ENCODE data around the gene H6PD. TPM values are rescaled to one million over a fixed set of nuclear protein-coding genes. Genes with fewer than 3 reads are reported as not detected.

H6PD gene
- total RNA-seq, 1 donor from 2014 or later: 17.1 TPM

DNA sequence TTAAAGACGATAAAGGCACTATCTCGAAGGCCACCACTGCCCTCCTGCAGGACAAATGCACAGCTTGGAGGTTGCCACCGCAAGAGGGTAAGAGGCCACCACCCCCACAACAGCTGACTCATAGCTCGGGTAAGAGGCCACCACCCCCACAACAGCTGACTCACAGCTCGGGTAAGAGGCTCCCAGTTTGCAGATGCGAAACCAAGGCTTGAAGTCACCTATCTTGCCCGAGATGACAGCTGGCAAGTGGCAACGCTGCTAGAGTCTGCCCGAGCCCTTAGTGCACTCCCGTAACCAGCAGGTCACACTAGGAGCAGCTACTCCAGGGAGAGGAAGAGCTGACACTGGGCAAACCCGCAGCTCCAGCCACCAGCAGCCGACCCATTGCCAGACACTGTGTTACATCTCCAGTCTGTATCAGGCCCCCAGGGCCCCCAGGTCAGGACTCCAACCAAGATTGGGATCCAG lies 41.0 kb downstream of the H6PD start:
- DNase-seq (ENCODE audit: low read depth): peak; percentile 99

DNA sequence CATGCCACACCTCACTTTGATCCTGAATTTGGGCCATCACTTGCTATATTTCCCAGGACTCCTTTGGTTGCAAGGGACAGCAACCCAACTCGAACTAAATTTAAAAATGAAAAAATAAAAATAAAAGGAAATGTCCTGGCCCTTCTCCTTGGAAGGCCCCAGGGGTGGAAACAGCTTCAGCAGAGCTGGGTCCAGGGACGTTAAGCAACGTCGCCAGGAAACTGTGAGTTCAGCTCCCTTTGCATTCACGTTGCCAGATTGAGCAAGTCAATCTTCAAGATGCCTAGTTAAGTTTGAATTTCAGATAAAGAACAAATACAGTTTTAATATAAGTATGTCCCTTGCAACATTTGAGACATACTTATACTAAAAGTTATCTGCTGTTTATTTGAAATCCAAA lies 43.5 kb downstream of the H6PD start:
- no peak for DNase-seq (ENCODE audit: low read depth)

DNA sequence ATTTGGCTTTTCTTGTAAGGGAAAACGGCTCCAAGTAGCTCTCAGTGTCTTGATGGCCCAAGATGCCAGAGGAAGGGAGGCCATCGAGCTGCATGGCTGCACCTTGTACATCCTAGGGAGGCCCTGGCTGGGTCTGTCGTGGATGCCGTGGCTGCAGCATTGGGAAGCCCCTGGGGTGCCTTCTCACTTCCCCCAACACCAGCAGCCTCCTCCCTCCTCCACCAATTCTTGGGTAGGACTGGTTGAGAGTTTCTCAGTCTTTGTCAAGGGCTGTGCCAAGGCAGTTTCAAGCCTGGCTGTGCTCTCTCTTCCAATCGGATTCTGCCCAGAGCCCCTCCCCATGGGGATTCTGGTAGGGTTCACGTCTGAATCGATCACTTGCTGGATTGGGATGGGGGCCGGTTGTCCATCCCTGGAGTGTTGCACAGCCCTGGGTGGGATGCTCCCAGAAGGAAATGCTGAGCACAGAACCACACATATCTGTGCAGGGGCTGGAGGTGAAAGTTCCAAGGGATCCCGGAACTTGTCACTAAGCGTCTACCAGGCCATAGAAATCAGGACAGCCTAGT lies 44.1 kb downstream of the H6PD start:
- DNase-seq (ENCODE audit: low read depth): no peak

- DNase-seq (ENCODE audit: low read depth): no peak
These were observed 44.7 kb downstream of the H6PD start for GRCh38 chr1:9279172-9279840.

DNA sequence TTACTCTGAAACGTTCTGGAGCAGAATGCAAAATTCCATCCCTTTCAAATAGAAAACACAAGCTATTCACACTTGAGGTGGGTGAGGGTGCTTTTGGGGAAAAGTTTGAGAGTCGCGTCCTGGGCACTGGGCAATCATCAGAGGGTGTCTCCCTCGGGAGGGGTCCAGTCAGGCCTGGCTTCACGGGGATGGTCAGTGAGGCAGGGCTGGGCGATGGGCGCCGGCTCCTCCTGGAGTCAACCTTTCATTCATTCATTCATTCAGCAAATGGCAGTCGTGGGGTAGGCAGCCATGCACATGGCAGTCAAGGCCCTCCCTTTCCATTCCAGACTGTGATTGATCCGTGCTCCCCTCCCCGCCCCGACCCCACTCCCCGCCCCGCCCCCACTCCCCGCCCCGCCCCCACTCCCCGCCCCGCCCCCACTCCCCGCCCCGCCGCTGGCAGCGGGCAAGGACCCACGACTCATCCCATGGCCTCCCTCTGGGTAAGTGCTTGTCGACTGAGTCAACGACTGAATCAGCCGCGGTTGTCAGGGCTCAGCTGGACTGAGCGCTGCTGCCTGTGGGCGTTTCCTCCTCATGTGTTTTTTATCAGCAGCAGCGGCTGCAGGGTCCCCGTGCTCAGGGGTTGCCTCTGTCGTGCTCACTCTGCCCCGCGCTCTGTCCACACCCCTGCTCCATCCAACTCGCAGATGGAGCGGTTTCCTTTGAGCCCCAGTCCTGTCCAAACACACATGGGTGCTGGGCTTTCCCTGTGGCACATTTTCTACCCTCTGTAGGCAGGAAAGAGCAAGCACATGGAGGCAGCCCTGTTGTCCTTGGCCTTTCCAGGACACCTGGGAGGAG lies 45.7 kb downstream of the H6PD start:
- DNase-seq (ENCODE audit: low read depth): peak; percentile 95

DNA sequence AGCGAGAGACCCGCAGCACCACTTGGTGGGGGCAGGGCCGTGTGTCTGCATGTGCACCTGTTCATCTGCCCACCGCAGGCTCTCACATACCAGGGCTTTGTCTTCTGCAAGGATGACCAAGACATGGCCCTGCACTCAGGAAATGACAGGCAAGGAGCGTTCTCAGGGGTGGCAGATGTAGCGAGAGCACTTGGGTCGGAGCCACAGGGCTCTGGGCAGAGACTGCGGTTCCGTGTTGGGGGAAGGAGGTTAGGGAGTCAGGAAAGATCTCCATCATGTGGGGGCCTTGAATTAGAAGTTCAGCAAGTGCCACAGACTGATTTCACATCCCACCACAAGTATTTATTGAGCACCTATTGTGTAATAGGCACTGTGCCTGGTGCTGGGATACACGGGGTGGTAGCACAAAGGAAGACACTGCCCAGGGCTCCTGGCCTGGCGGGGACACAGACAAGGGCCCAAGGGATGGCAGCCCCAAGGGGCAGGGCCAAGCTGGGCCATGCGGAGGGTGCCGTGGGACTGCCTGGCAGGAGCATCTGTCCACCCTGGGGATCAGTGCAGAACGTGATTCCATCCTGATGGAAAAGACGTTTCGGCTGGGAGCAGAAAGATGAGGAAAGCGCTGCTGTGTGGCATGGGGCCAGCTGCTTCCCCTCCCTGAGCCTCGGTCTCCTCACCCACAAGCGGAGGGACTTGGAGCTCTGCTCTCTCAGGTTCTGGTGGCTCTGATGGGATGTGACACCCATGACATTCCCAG lies 46.7 kb downstream of the H6PD start:
- peak; percentile 93 for DNase-seq (ENCODE audit: low read depth)

DNA sequence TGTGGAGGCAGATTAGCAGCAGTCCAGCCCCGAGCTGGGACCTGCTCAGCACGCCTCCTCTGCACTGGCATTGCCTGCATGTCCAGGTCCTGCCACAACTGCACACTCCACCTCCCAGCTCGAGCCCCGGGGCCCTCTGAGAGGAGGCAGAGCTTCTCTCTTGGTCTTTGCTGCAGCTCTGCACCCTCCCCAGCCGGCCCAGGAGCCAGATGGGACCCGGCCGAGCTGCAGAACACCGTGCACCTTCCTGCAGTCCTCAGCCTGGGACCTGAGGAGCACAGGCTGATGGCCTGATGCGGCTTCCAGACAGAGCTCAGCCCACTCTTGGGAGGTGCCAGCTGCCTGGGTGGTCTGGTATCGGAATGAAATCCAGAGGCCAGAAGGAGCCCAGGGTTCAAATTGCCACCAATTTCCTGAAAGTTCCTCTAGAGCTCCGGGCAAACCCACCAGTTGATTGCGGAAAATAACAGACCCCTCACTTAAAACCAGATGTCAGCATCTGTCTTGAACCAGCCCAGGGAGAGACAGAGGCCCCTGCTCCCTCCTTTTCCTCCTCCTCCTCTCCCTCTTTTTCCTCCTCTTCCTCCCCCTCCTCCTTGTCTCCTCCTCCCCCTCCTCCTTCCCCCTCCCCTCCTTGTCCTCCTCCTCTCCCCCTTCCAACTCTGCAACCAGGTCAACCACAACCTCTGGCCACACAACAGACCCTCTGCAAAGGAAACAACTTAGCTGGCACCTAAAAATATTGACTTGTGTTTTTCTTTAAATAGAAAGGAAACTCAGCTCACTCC lies 47.5 kb downstream of the H6PD start:
- DNase-seq (ENCODE audit: low read depth): no peak

DNA sequence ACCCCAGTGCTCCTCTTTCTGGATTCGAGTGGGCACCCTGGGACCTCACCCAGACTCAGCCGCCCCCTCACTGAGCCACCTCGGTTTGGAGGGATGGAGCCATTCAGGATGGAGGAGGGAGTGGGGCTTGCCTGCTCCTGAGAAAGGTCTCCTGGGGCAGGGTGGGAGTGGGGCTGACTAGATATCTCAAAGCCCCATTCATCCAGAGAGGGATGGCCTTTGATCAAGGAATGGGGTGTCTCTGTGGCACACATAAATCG lies 48.1 kb downstream of the H6PD start:
- no peak for DNase-seq (ENCODE audit: low read depth)

GRCh38 chr1:9284061-9284460 lies 49.5 kb downstream of the H6PD start:
- no peak for DNase-seq (ENCODE audit: low read depth)

DNA sequence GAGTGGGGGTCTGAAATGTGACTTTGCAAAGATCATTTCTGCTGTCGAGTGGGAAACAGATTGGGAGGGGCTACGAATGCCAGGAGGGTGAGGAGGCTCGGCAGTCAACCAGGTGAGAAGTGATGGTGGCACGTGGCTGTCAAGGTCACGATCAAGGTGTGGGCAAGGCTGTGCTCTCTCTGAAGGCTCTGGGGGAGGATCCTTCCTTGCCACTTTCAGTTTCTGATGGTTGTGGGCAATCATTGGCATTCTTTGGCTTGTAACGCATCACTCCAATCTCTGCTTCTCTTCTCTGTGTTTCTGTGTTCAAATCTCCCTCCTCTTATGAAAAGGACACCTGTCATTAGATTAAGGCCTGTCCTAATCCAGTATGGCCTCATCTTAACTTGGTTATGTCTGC lies 52.0 kb downstream of the H6PD start:
- no peak for DNase-seq (ENCODE audit: low read depth)

- peak; percentile 77 for DNase-seq (ENCODE audit: low read depth)
These were observed 54.5 kb downstream of the H6PD start for GRCh38 chr1:9289090-9289534.

DNA sequence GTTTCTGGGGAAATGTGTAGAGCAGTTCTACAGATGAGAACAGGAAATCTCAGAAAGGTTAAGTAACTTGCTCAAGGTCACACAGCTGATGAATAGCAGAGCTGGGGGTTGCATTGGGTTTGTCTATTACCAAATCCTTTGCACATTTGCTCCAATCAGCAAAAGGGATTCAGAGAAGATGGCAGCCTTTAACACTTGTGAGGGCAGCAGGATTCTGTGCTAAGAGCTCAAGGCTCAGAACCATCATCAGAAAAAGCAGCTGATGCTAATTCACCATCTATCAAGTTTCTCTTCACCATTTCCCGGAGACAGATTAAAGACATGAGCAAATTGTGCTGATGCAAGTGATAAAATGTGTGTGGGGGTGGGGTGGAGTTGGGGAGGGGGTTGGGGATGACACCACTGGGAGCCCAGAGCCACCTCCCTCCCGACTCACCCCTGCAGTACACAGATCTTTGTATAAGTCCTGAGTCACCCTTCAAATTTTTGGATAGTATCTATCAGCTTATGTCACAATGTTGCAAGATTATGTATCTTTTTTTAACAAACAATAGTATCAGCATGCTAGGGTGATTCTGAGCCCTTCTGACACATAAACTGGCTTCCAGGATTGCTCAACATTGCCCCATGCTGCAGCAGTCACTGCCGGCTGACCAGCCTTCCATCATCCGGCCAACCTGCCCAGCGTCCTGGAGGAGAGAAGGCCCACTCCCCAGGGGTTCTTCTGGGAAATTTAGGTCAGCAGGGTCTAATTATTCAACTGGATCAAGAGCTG lies 55.3 kb downstream of the H6PD start:
- DNase-seq (ENCODE audit: low read depth): peak; percentile 49

DNA sequence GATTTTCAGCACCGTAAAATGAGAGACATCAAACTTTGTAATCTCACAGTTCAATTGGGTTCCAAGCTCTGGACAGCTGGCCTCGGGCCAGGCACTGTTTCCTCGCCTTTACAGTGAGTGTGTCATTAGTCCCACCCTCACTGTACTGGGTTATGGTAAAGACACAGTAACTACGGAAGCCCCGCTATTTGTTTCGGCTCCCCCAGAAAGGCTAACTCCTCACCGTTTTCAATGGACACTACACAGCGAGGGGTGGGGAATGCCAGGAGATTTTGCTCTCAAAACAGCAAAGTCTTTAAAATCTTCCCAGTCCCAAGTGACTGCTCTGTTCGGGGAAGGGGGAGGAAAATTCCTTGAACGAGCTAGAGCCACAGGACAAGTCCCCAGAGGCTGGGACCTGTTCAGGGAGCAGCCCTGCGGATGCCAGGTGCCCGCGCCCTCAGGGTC lies 57.4 kb downstream of the H6PD start:
- no peak for DNase-seq (ENCODE audit: low read depth)

DNA sequence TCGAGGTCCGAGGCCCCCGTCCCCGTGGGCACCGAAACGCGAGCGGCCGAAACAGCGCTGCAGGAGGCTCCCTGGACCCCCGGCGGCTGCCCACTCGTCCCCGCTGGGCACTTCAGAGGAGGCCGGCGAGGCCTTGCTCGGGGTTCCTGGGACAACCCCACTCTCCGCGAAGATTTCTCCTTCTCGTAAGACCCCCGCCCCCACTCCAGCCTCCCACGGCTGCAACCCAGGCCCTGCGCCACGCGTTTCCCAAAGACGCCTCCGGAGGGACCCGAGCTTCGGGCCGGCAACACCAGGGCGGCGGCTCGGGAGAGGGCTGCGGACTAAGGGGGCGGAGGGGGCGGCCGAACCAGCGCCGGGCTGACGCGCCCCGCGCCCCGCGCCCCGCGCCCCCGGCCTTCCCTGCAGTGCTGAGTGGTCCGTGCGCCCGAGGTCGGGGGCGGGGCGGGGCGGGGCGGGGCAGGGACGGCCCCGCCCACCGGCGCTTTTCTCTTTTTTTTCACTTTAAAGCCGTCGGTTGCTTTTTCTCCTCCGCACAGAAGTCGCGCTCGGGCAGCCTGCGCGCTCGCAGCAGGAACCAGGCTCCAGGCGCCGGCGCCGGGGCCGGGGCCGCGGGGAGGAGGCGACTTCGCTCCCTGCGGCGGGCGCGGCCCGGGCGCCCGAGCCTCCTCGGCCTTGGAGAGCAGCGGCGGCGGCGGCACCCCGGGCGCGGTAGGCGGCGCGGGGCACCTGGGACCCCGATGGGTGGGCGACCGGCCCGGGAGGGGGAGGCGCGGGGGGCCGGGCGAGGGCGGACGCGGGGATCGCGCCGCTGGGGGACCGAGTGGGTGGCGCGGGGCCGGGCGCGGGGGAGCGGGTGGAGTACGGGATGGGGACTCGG lies 58.0 kb downstream of the H6PD start, which contains the start of gene SPSB1:
SPSB1 (plus strand) TSS at position 534 of the 880 bp plus-strand sequence. CDS start 62,998 bp downstream, outside the sequence.
- DNase-seq (ENCODE audit: low read depth): peak; percentile 79

- DNase-seq (ENCODE audit: low read depth): no peak
These were observed 58.6 kb downstream of the H6PD start for GRCh38 chr1:9293241-9293532.

- peak; percentile 63 for DNase-seq (ENCODE audit: low read depth)
These were observed 59.2 kb downstream of the H6PD start for GRCh38 chr1:9293533-9294404.

DNA sequence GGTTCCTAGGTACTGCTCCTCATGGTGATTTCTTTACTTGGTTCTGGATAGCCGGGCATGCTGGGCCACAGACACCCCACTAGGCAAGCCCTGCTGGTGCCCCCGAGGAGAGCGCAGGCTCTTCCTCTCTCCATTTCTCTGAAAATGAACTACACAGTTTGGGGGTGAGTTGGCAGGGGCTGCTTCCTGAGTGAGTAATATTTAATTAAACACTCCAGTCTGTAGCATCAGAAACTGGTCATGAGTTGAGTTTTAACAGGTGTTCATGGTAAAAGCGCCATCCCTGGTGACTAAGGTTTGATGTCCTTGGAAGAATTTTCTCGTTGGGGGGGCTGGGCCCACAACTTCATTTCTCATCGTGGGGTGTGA lies 59.8 kb downstream of the H6PD start:
- DNase-seq (ENCODE audit: low read depth): peak; percentile 84
